ENCODE data around the gene EGFLAM.

EGFLAM gene

GRCh38 chr5:38267372-38267771 is 9.0 kb downstream of the EGFLAM start:
- DNase-seq: no peak

- no peak for DNase-seq
Observed at GRCh38 chr5:38273626-38274025, 15.3 kb downstream of the EGFLAM start.

GRCh38 chr5:38274370-38274769 is 16.0 kb downstream of the EGFLAM start:
- DNase-seq: no peak

- DNase-seq: no peak
Observed at GRCh38 chr5:38284384-38284783, 26.0 kb downstream of the EGFLAM start.

GRCh38 chr5:38285226-38285625 is 26.9 kb downstream of the EGFLAM start:
- no peak for DNase-seq

GRCh38 chr5:38286002-38286401 is 27.6 kb downstream of the EGFLAM start:
- no peak for DNase-seq

GRCh38 chr5:38287124-38287523 is 28.8 kb downstream of the EGFLAM start:
- DNase-seq: no peak

GRCh38 chr5:38289457-38289856 is 31.1 kb downstream of the EGFLAM start:
- DNase-seq: no peak

- no peak for DNase-seq
Observed at GRCh38 chr5:38290028-38290653, 31.8 kb downstream of the EGFLAM start.

- DNase-seq: no peak
Observed at GRCh38 chr5:38291355-38291754, 33.0 kb downstream of the EGFLAM start.

- no peak for DNase-seq
Observed at GRCh38 chr5:38292228-38292627, 33.9 kb downstream of the EGFLAM start.

- no peak for DNase-seq
Observed at GRCh38 chr5:38295751-38296150, 37.4 kb downstream of the EGFLAM start.

GRCh38 chr5:38297830-38298608 is 39.7 kb downstream of the EGFLAM start:
- no peak for DNase-seq

GRCh38 chr5:38299585-38299984 is 41.2 kb downstream of the EGFLAM start:
- no peak for DNase-seq

GRCh38 chr5:38305148-38305547 is 46.8 kb downstream of the EGFLAM start:
- no peak for DNase-seq

- no peak for DNase-seq
Observed at GRCh38 chr5:38307845-38308244, 49.5 kb downstream of the EGFLAM start.

GRCh38 chr5:38316544-38317224 is 58.3 kb downstream of the EGFLAM start:
- DNase-seq: no peak

- no peak for DNase-seq
Observed at GRCh38 chr5:38317868-38318267, 59.5 kb downstream of the EGFLAM start.

GRCh38 chr5:38319491-38319890 is 61.1 kb downstream of the EGFLAM start:
- DNase-seq: no peak

- DNase-seq: no peak
Observed at GRCh38 chr5:38321978-38322377, 63.6 kb downstream of the EGFLAM start.

- DNase-seq: no peak
Observed at GRCh38 chr5:38323645-38324295, 65.4 kb downstream of the EGFLAM start.

GRCh38 chr5:38329132-38329715 is 70.9 kb downstream of the EGFLAM start:
- DNase-seq: no peak

- DNase-seq: no peak
Observed at GRCh38 chr5:38330207-38330606, 71.8 kb downstream of the EGFLAM start.

Data from stimulated activated CD4-positive, alpha-beta T cell treated with anti-CD3 and anti-CD28 coated beads, Interleukin-2, amount 100 ng/mL, for 24 hours (primary cell).